ENCODE data around the gene CHCHD3.
"Not testable (repeated sequence)": the region's sequence is repeated elsewhere in the genome, so short reads cannot be mapped to it uniquely, and the experiment has no call there.

CHCHD3 gene

DNA sequence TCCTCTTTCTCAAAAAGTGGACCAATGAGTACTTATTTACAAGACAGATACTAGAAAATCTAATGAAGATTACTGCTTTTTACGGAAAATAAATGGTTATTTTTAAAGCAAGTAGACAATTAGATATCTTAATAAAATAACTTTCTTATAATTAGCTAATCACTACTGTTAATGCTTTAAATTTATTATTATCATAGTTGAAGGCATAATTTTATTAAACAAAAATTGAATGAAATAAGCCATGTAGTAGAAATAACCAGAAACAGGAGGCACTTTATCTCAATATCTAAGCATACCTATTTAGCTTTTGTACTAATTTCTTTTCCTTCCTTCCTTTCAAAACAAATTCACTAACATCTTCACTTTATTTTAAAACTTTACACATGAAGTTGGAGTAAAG lies 134.9 kb downstream of the CHCHD3 start:
- no peak for DNase-seq (ENCODE audit: low read depth)

DNA sequence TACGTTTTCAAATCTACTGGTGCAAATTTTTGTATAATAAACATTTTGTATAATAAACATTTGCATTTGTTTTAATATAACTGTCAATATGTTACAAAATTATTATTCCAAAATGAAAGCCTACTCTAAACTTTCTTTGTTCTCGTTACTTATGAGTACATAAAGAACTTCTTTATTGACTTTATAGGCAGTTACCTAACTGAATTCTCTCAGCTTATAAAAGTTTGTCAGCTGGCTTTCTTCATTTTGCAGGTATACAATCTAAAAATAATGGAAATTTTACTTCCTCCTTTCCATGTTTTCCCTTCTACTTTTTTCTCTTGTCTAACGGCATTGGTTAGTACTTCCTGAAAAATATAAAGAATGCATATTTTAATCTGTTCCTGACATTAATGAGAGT lies 137.1 kb downstream of the CHCHD3 start:
- no peak for DNase-seq (ENCODE audit: low read depth)

DNA sequence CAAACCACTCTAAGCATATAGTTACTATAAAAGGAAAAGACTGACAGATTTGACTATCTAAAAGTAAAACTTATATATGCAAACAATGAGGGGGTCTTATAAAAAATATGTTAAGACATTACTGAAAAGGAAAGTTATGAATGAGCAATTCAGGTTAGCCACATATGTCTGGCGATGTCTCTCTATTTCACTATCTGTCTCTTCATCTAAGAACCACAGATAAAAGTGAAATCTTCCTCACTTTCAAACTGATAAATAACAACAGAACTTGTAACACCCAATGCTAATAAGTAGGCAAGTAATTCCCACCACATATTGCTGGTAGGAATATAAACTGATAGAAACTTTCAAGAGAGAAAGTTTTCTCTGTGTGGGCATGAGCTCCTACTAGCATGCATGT lies 138.2 kb downstream of the CHCHD3 start:
- no peak for DNase-seq (ENCODE audit: low read depth)

DNA sequence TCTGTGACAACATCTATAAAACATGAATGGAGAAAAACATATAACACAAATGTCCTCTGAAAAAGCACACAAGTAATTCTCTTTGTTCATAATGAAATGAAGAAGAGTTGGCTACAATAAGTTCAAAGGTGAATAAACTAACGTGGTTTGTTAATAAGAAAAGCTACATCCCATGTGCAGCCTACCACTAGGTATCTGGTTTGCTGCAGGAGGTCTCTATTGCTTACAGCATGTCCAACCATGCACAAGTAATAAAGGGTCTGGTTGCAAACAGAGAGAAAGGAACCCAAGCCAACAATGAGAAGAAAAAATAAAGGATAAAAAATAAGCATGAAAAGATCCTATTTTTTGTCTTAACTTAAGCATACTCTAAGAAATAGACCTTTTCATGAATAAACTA lies 139.2 kb downstream of the CHCHD3 start:
- DNase-seq (ENCODE audit: low read depth), result no peak

DNA sequence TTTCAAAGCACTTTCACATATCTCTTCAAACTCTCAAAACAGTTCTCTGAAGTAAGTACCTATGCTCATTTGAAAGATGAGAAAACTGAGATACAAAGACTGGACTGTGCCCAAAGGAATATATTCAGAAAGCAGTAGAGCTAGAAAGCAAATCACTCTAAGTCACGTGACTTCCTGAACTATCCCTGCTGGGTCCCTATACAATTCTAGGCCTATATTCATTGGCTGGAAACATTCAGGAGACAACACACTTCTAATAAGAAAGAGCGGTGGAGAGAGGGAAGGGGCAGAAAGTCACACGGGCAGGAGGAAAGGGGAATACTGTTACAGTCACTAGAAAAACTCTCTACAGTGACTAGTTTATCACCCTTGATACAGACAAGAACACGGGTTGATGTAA lies 140.0 kb downstream of the CHCHD3 start:
- DNase-seq (ENCODE audit: low read depth), result no peak

DNA sequence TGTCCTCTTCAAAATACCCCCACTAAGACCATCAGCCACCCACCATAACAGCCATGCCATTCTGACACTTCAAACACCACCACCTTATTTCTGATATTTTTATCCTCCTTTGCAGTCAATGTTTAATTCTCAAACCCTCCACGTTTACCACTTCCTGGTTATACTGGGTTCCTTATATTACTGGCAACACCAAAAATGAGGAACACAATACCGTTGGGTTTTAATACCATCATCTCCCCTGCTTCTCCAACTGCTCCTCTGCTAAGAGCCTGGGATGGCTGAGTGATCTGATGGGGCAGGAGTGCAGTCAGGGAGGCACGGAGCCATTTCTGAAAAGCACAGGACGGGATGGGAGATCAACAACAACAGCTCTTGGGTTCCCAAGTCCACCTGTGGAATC lies 140.5 kb downstream of the CHCHD3 start:
- DNase-seq (ENCODE audit: low read depth), result no peak

- DNase-seq (ENCODE audit: low read depth), result no peak
These were observed 141.8 kb downstream of the CHCHD3 start for GRCh38 chr7:132940084-132940483.

DNA sequence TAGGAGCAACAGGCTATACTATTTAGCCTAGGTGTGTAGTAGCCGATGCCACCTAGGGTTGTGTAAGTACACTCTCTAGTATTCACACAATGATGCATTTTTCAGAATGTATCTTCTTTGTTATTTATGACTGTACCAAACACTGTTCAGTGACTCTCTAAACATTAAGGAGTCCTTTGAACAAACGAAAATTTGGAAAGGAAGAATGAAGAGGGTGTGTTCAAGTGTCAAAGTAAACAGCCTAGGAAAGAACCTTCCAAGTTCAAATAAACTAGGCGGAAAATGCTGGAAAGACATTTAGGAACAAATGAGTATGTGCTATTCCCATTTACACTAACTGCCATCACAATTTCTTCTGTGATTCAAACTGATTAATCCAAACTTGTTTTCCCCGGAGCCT lies 142.4 kb downstream of the CHCHD3 start:
- no peak for DNase-seq (ENCODE audit: low read depth)

GRCh38 chr7:132937286-132937685 lies 144.6 kb downstream of the CHCHD3 start:
- DNase-seq (ENCODE audit: low read depth), result no peak

DNA sequence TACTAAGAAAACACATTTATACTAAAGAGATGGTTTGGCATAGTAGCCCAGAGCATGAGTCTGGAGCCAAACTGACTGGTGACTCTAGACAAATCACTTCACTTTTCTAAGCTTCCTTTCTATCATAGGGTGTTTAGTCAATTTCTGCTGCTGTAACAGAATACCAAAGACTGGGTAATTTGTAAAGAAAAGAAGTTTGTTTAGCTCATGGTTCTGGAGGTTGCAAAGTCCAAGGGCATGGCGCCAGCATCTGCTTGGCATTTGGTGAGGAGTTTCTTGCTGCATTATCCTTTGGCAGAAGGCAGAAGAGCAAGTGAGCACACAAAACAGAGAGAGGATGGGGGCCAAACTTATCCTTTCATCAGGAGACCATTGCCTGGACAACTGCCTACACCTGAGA lies 146.3 kb downstream of the CHCHD3 start:
- no peak for DNase-seq (ENCODE audit: low read depth)

DNA sequence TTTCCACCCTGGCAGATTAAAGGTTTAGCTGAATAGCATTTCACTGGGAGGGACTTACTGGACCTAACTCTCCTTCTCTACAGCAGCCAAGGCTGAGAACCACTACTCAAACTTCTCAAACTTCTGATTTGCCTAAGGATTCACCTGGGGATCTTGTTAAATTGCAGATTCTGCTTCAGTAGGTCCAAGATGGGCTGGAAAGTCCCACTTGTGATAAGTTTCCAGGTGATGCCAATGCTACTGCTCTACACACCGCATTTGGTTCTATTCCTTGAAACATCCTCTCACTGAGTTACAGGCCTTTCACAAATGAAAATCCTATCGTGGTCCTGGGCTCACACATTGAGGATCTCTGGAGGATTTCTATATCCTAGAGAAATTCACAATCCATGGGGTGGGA lies 147.9 kb downstream of the CHCHD3 start:
- DNase-seq (ENCODE audit: low read depth), result no peak

GRCh38 chr7:132933072-132933458 lies 148.8 kb downstream of the CHCHD3 start:
- DNase-seq (ENCODE audit: low read depth), result no peak

GRCh38 chr7:132932296-132933071 lies 149.4 kb downstream of the CHCHD3 start:
- no peak for DNase-seq (ENCODE audit: low read depth)

GRCh38 chr7:132930881-132931280 lies 151.0 kb downstream of the CHCHD3 start:
- DNase-seq (ENCODE audit: low read depth), result no peak

DNA sequence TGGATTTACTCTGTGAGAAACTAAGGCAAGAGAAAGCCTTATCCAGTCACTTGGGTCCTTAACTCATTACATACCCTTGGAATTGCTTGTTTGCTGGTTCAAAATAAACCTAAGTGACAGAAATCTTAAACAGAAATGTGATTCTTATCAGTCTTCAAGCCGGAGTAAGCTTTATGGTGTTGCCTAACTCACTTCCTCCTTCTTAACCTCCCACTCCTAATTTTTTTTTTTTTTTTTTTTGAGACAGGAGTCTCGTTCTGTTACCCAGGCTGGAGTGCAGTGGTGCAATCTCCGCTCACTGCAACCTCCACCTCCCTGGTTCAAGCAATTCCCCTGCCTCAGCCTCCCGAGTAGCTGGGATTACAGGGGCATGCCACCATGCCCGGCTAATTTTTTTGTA lies 151.9 kb downstream of the CHCHD3 start:
- not testable (repeated sequence) for DNase-seq (ENCODE audit: low read depth)

GRCh38 chr7:132919771-132920170 lies 162.1 kb downstream of the CHCHD3 start:
- DNase-seq (ENCODE audit: low read depth), result no peak

DNA sequence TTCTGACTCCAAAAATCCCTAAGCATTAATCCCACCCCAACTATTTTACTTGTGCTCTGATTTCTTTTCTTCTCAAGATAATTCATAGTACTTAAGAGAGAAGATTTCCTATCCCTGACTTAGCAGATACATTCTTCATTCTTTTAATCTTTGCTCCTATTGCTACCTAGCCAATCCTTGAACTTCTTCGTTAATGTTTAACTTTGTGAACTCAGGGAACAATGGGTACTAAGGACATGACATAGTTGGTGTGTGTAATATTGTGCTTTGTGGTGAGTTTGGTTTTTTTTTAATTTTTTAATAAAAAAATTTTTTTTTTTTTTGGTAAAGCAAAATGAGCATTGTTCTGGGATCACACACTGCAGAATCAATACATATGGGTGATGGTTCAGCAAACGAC lies 166.2 kb downstream of the CHCHD3 start:
- DNase-seq (ENCODE audit: low read depth), result no peak

- DNase-seq (ENCODE audit: low read depth), result no peak
These were observed 171.2 kb downstream of the CHCHD3 start for GRCh38 chr7:132910657-132911056.

DNA sequence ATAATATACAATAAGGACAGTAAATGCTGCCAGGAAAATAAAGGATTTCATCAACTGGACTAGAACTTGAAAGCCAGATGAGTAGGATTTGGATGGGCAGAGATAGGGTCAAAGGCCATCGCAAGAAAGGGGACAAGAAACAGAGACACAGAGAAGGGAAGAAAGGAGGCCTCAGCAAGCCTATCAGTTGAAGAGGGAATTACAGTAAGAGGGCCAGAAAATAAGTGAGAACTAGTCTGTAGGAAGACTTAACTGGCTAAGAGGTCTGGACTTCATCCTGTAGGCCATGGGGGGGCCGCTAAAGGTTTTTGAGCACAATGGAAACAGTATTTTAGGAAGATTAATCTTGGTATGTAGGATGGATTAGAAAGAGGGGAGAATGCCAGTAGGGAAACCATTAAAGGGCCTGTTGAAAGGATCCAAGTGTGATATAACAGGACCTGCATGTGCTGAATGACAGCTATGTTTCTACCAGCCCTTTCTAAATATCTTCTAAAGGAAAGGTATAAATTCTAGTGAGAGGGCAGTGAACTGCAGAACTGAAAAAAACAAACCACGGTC lies 174.4 kb downstream of the CHCHD3 start:
- DNase-seq (ENCODE audit: low read depth), result no peak

DNA sequence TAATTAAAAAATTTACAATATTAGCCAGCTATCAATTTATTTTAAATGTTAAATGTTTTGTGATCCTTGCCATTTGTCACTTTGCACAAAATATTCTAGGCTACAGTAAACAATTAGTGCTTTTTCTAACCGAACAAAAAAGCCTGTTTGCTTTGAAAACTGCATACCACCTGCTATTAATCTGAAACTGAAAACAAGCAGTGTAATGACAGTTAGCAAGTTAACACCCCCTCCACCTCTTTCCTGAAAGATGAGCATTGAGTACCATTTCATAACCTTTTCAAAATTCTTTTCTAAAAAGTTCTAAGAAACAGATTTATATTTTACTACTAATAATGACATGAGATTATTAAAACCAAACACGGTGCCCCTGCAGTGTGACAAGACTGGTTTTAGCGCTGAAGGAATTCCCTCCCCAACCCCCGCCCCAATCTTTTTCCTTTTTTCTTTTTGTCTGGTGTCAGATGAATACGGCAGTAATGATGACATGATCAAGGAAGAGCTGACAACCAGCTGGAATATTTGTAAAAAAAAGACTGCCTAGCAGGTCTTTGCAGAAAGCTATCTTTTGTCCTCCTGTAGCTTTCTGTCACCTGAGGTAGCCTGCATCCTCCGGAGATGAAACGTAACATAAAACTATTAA lies 175.6 kb downstream of the CHCHD3 start:
- no peak for DNase-seq (ENCODE audit: low read depth)

GRCh38 chr7:132905136-132905535 lies 176.8 kb downstream of the CHCHD3 start:
- DNase-seq (ENCODE audit: low read depth), result not testable (repeated sequence)

DNA sequence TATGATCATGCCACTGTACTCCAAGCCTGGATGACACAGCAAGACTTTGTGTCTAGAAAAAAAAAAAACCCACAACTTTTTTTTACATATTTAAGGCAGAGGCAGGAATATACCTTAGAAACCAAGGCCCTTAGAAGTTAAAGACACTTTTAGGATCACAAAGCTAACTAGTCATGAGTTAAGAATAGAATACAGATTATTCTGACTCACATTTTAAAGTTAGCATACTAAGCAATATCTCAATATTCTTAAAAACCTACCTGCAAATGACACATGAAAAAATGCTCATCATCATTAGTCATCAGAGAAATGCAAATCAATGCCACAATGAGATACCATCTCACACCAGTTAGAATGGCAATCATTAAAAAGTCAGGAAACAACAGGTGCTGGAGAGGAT lies 177.7 kb downstream of the CHCHD3 start:
- no peak for DNase-seq (ENCODE audit: low read depth)

- not testable (repeated sequence) for DNase-seq (ENCODE audit: low read depth)
These were observed 179.6 kb downstream of the CHCHD3 start for GRCh38 chr7:132902294-132902693.

DNA sequence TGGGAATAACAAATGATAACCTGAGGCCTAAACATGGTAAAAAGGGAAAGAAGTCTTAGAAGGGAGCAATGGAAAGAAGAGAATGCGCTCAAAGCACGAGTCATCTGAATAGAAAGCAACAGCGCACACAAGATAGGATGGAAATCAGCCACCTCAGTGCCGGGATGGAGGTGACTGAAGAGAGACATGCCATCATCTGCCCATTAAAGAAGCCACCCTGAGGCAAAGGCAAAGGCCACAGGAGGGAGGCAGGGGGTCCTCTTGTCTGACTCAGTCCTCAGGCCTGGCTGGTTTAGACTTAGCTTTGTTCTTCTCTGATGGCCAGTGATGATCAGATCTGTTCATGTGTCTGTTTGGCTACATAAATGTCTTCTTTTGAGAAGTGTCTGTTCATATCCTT lies 180.6 kb downstream of the CHCHD3 start:
- DNase-seq (ENCODE audit: low read depth), result no peak

All from stimulated activated CD8-positive, alpha-beta memory T cell treated with anti-CD3 and anti-CD28 coated beads, Interleukin-7, amount 100 ng/mL, for 24 hours (primary cell).